Measurements from ENCODE around the gene CCDC88A.
"Not testable (repeated sequence)": the region's sequence is repeated elsewhere in the genome, so short reads cannot be mapped to it uniquely, and the experiment has no call there.

The CCDC88A gene

DNA sequence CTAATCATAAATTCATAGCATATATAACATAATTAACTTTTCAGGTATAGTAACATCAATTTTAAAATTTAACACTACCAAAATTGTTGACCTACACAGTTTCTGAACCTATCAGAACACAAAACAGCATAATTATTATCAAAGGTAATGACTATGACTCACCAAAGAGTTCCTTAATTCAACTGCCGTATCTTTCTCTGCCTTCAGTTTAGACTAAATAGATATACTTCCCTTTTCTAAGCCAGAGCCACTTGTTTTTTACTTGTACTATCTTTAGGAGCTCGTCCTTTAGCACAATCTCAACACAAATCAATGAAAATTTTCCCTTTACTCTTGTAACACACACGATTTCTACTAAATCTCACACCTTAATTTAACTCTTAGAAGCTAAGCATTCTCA is 54.4 kb downstream of the CCDC88A start:
- DNase-seq, result no peak

DNA sequence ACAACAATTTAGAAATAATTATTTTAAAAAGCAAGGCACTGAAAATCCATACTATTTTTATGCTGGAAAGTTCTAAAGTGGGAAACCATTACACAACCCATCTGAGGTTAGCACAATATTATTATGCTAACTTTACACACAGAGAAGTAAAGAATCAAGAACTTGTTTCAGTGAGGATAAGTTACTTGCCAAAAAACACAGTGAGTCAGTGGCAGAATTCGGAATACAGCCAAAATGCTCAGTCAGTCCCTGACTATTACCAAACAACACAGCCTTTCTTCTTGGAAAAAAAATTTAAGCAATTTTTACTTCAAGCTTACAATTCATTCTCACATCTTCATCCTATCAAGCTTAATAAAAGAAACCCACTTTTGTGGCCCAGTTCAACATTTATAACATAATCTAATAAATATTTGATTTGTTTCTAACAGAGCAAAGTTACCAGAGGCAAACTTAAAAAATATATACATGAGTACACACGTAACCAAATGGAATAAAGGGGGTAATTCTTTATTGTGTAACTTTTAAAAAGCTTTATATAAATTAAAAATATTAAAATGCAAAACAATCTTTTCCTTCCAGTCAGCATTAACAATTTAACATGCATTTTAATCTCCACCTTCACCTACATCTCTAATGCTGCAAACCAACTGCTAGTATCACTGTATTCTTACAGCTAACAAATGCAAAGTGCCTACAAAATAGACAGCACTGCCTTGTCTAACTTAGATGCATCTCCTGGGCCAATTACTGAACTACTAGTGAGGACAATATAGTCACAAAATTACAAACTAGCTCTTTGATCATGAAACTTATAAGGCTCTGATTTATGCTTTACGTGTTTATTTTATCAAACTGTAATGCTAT is 55.2 kb downstream of the CCDC88A start:
- DNase-seq, result no peak

DNA sequence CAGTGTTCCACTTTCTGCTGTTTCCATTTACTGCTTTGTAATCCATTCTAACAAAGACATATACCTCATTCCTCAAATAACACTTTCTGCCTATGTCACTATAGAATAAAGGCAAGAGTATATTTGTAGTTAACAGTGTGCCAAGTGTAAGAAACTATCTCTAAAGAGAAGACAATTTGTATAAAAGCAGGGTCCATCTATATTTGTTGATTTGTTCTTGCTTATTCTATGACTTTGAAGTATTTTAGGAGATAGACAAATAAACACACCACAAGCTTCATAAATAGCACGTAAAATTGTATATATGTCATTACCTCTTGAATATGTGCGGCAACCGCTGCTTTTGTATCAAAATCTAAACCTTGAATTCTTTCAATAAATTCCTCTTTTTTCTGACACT is 56.0 kb downstream of the CCDC88A start:
- DNase-seq, result no peak

DNA sequence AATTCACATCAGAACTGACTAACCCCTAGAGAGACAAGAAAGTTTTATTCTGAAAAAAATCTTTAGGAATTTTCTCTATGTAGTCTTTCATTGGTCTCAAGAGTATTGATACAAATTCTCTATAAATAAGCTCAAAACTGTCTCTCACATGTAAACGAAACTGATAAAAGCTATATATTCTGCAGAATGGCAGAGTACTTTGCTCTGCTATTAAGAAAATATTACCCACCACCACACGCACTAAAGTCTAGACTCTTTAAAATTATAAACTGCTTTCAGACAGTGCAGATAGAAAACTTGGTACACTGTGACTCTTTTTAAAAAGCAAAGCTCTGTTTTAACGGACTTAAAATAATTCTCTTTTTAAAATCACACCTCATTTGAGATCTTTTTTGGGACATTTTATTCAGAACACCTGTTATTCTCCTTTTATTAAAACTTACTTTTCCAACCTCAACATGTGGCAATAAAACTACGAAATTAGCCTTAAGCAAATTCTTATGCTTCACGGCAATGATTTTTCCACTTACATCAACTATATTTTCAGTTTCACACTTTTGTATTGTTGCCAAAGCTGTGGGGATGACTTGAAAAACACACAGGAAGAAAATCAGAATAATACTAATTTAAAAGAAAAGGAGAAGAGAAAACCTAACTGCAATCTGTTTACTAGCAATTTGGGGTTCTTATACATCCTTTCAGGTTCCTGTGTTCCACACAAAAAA is 58.0 kb downstream of the CCDC88A start:
- no peak for DNase-seq

DNA sequence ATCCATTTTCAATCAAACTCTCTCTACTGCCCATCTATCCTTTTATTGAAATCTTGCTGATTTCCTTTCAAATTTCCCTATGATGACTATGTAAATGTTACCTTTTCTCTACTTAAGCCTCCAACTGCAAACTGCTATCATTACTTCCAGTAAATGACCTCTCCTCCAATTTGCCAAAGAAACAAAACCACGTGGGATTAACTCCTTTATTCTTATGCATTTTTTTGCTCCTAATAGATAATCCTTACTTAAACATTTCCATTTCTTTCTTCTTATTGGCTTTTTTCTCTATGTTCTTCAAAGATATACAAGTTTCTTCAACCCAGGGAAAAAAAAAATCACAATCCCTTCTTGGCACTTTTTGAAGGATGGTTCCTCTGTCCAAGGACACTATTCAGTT is 61.2 kb downstream of the CCDC88A start:
- DNase-seq, result no peak

DNA sequence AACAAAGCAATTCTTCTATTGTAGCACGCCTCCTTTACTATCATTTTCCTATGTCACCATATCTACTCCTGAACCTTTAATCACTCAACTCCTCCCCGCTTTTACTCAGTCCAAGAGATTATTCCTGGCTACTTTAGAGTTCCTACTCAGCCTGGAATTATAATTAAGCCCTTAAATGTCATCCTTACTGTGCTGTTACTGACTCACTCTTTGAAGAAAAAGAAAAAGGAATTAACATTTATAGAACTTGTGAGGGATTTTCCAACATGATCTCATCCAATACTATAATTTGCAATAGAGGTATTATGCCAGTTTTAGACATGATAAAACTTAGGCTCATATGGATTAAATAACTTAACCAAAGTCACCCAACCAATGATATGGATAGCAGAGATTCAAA is 61.7 kb downstream of the CCDC88A start:
- DNase-seq, result no peak

DNA sequence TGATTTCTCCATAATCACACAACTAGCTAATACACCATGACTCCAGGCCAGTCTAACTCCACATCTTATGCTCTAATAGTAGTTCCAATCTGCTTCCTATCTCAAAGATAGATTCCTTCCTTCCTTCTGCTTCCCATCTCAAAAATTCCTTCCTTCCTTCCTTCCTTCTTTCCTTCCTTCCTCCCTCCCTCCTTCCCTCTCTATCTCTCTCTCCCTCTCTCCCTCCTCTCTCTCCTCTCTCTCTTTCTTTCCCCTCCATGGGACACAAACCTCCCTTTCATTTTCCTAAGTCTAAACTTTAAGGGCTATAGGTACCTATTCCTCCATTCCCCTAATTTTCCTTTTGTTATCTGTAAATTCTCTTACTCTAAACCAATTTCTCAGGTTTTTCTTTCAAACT is 62.5 kb downstream of the CCDC88A start:
- DNase-seq, result no peak

DNA sequence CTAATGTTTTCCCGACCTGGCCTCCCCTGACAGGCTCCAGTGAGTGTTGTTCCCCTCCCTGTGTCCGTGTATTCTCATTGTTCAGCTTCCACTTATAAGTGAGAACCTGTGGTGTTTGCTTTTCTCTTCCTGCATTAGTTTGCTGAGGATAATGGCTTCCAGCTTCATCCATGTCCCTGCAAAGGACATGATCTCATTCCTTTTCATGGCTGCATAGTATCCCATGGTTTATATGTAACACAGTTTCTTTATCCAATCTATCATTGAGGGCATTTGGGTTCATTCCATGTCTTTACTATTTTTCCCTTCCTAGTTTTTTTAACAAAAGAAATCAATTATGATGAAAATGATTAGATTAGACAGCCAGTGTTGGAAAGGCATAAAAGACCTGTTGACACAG is 63.5 kb downstream of the CCDC88A start:
- DNase-seq, result not testable (repeated sequence)

DNA sequence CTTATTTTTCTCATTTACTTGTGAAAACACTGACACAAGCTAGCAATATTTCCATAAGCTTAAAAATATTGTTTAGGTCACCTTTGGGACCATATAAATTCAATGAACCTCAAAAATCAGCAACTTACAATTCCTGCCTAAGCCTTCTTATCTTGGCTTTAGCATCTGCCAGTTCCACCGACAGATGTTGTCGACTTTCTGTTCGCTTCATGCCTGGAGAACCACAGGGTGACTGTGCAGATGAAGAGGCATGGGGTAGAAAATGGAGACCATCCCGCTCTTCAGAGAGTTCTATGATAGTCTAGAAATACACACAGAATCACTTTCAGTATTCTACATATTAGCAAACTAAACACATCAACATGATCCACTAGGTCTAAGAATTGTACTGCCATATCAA is 64.2 kb downstream of the CCDC88A start:
- no peak for DNase-seq

DNA sequence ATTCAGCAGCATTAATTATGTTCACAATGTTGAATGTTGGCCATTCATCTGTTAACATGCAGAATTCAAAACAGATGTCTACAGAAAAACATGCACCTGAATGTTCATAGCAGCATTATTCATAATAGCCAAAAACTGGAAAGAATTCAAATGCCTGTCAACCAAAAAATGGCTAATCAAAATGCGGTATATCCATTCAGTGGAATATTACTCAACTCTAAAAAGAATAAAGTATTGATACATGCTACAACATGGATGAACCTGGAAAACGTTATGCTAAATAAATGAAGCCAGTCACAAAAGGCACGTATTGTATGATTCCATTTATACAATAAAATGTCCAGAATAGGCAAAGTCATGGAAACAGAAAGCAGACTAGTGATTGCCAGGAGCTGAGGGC is 68.0 kb downstream of the CCDC88A start:
- DNase-seq, result no peak

DNA sequence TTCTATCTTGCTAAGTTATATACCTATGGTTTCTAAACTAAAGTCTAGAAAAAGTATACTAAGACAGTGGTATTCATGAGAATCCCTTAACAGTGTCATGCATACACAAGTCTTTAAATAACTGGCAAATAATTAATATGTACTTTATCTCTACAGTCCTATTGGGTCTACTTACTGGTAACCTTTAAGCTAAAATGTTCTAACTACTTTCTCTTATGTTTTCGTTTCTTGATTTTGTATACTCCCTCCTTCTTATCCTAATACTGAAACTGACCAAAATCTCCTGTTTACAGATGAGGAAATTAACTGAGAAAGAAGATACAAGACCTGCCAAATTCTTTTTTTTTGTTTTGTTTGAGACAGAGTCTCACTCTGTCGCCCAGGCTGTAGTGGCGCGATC is 74.6 kb downstream of the CCDC88A start:
- no peak for DNase-seq

DNA sequence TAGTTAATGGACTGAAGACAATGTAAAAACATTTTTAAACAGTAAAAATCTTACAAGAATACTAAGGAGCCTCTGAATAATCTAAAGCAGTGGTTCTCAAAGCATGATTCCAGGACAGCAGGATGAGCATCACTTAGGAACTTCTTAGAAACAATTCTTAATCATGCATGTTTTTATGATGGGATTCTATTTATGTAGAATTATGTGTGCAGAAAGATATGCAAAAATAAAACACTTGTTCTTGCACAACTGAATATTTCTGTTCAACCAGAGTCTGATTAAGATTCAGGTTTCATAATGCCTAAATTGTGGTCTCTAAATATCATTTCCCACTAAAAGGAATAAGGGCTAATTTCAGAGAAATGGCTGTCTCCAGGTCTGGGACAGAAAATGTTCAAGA is 81.4 kb downstream of the CCDC88A start:
- DNase-seq, result no peak

DNA sequence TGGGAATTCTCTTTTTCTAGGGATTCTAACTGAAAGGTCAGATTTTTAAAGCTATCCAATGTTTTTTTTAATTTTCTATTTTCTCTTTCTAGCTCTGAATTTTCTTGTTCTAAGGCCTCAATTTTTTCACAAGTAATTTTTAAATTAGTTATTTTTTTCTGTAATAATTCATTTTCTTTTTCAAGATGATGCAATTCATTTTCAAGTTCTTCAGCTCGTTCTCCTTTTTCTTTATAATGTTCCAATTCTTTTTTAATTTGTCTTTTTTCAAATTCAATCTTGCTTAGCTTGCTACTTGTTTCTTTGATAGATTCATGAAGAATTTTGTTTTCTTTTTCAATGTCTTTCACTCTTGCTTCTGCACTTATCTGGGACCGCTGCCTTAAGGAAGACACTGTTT is 84.9 kb downstream of the CCDC88A start:
- DNase-seq, result no peak

DNA sequence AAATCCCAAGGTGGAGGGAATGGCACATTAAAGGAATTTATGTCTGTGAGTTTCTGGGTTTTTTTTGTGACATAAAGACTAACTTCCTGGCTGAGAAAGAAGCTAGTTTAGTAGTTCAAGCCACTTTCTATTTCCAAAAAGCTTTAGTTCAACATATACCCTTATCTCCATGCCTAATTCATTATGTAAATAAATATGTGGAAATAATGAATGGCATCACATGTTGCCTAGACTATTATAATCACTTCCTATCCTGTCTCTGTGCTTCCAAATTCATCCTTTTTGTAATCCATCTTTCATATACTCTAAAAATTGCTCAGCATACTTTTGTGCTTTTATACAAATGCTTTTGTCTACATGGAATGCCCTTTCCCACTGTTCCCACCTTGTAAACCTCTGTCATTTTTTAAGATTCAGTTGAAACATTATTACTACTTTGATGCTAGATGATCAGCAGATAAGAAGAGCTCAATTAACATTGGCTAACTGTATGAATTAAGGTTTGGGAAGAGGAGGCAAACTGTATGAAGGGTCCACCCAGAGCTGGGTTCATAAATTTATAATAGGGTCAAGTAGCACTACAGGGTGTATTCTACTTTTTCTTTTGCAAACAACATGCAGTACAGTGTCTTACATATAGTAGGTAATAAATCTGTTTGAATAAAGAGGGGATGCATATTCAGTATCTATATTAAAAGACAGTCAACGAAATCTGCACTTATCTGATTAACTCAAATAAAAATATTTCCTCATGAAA is 88.9 kb downstream of the CCDC88A start:
- DNase-seq, result no peak

DNA sequence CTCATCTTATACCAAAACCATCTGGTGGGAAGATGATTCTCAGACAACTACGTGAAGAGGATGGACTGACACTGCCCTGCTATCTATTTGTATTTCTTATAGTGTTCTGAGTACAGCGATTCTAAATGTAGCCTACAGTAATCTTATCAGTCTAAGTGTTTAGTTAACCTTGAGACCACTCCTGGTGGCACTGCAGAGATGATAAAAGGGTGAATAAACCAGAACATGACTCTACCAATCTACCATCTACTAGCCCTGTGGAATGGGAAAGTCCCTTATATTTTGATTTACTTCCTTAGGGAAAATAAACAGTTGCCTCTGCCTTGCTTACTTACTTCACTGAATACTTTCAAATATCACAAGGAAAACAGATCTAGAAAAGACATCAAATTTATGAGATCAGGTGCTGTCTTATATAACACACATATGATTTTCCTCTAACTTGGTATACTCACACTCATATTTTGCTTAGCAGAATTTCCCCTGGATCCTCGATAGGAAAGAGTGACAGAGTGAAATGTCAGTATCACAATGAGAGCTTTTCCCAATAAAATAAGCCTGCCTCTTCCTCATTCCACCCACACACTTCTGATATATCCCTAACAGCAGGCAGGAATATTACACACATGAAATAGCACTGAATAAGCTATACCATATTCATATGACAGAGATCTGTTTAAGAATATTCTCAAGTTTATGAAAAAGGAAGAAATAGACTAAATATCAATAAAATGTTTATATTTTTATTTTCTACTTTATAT is 92.0 kb downstream of the CCDC88A start:
- DNase-seq, result no peak

DNA sequence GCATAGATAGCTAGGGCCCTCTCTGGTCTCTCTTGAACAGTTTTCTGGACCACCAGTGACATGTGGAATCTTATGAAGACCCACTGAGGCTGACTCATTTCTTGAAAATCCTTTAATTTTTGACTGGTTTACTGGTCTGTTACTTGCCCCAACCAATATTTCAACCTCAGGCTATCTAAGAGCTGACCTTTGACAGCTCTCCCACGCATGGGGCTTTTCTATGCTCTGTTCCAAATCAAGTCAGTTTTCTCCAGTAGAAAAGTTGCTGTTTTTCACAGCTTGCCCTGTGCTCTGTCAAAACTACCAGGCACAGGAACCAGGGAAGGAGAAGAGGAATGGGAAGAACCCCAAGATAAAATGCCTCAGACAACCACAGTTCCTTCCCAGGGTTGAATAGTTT is 104.7 kb downstream of the CCDC88A start:
- DNase-seq, result no peak

DNA sequence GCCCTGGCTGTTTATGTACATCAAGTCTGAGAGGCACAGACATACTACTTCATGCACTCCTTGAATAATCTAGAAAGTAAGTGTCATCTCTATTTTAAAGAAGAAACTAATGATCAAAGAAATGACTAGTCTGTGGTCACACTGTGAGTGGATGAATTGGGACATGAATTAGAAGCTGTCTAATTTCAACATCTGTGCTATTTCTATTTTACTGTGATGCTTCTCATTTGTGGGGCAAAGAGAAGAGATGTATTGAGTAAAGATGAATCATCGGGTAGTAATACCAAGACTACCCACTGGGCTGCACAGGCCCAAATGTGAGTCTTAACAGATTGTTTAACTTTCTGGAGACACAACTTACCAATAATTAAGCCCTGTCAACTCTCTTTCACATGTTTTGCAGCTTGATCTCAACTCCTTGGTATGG is 108.2 kb downstream of the CCDC88A start:
- no peak for DNase-seq

DNA sequence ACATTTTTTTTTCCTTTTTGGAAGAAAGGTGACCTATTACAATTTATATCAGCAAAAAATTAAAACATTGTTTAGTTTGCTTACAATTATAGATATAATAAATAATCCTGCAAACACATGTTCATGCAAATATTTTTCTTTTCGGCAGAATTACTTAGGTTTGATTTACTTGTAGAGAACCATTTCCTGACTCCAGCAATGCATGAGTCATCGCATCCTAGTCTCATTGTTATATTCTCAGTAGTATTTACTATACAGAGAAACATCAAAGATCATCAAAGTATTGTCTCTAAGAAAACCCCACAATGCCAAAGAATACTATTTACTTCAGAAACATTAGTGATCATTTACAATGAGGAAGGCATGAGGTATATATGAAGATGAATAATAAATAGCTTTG is 110.2 kb downstream of the CCDC88A start:
- DNase-seq, result no peak

DNA sequence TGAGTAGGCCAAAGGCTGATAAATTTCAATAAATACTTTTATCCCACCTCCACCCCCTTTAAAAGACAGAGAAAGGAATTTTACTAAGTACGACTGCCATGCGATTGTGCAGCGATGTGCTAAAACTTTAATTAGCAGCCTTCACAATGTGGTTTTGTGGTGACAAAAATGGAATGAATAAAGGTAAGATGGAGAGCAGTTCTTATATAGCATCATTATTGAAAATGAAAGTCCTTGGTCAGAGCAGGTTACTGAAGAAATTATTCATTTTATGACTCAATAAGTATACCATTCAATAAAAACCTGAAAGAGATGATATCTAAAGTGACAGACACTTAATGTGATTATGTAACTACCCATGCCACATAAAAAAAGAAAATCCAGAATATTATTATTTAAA is 117.4 kb downstream of the CCDC88A start:
- DNase-seq, result no peak

DNA sequence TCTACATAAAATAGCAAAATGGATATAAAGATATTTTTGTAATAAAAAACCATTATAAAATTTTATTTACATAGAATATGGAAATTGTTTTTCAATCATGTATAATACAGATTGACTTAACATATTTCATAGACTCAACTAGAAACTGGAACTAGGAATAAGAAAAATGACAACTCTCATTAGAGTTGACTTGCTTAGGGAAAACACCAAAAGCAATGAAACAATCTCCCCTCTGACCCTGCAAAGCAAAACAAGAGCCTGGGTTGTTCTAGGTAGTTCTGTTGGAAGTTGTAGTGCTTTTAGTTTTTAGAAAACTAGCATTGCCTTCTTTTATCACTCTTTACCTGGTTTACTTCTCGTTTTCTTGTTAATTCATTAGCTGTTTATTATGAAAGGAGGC is 118.4 kb downstream of the CCDC88A start:
- no peak for DNase-seq

DNA sequence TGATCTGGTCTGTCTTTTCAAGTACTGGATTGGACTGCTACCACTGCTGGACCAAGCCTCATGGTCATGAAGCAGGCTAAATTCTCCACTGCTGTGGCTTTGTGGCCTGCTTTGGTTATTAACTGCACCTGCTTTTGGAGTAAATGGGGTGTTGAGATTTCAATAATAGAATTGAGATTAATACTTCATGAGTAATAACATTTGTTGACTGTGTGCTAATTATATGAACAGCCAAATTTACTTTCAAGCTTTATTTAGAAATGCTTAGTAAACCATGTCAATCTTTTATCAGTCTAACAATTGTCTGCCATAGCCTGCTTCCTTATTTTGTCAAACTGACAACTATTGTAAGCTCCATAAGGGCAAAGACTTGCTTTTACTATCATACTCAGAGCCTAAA is 123.3 kb downstream of the CCDC88A start:
- DNase-seq, result no peak

DNA sequence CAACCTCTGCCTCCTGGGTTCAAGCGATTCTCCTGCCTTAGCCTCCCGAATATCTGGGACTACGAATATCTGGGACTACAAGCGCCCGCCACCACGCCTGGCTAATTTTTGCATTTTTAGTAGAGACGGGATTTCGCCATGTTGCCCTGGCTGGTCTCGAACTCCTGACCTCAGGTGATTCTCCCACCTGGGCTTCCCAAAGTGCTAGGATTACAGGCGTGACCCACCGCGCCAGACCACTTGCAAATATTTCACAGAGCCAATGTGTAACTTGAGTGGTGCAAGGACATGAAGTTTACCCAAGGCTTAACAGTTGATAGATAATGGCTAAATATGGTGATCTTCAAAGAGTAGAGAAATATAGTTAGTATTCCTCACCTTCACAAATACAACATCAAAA is 136.6 kb downstream of the CCDC88A start:
- no peak for DNase-seq
